Activated T-helper 2 cell treated with anti-CD3 and anti-CD28 coated beads, Interferon-gamma antibody, Interleukin-2, Interleukin-4, amounts not matched to agents 10 μg/mL and 5 μg/mL and 100 μg/mL, durations not matched to agents 14 hours and 24 hours and 36 hours (primary cell): ENCODE measurements around the gene SIDT2. TPM values are rescaled to one million over a fixed set of nuclear protein-coding genes. Genes with fewer than 3 reads are reported as not detected.

Experiments used
- DNase-seq: peaks from one replicate; pipeline ENCODE4 v3.0.0; 2021; ENCODE audit warnings: low spot score
- H3K27ac Mint-ChIP-seq: one replicate; pipeline ENCODE4 v1.8.0; 2021; ENCODE audit warnings: mixed read lengths
- H3K27me3 Mint-ChIP-seq: one replicate; pipeline ENCODE4 v1.8.0; 2021; ENCODE audit warnings: low read depth, mixed read lengths
- H3K36me3 Mint-ChIP-seq: one replicate; pipeline ENCODE4 v1.8.0; 2021; ENCODE audit warnings: low read depth, mixed read lengths
- H3K4me1 Mint-ChIP-seq: one replicate; pipeline ENCODE4 v1.8.0; 2021; ENCODE audit warnings: low read depth, mixed read lengths
- H3K4me3 Mint-ChIP-seq: one replicate; pipeline ENCODE4 v1.8.0; 2021; ENCODE audit warnings: low read depth, mild to moderate bottlenecking, moderate library complexity, mixed read lengths
- H3K9me3 Mint-ChIP-seq: one replicate; pipeline ENCODE4 v1.8.0; 2021; ENCODE audit warnings: mixed read lengths
- intact Hi-C: fragments of 100-400 bp; cut with micrococcal nuclease; formaldehyde crosslinking; loops from one replicate; pipeline ENCODE4 v1.15.1; 2023
- total RNA-seq: library from RNA; stranded (reverse); gene quantifications from 2 replicates; pipeline ENCODE4 v1.2.3, GENCODE V29; 2022

SIDT2 gene
- total RNA-seq, 1 donor from 2014 or later, result 26.1 TPM

- no peak overlapping the region for H3K27ac Mint-ChIP-seq
Observed at GRCh38 chr11:117219001-117219400, 40.5 kb downstream of the SIDT2 start.

GRCh38 chr11:117219455-117219854, 40.9 kb downstream of the SIDT2 start:
- H3K9me3 Mint-ChIP-seq, result no peaks in the 10 kb centered on the region
- no peak for DNase-seq

More at GRCh38 chr11:117219001-117219400, 40.5 kb downstream of the SIDT2 start:
- no peak for DNase-seq
- Mint-ChIP-seq H3K36me3 (peaks cover 80% of the 10 kb centered on the region), H3K4me1 (no peaks in the 10 kb centered on the region), H3K27me3 (no peaks in the 10 kb centered on the region), H3K4me3 (no peak overlapping the region), H3K9me3 (no peaks in the 10 kb centered on the region)
- intact Hi-C loops, result no loop called here

GRCh38 chr11:117219995-117220394, 41.5 kb downstream of the SIDT2 start:
- no peaks in the 10 kb centered on the region for H3K9me3 Mint-ChIP-seq
- no peak for DNase-seq
- no peaks in the 10 kb centered on the region for H3K4me1 Mint-ChIP-seq
- H3K4me3 Mint-ChIP-seq, result no peak overlapping the region
- intact Hi-C loops, result no loop called here
- no peak overlapping the region for H3K27ac Mint-ChIP-seq
- H3K27me3 Mint-ChIP-seq, result no peaks in the 10 kb centered on the region
- H3K36me3 Mint-ChIP-seq, result peaks cover 80% of the 10 kb centered on the region

More at GRCh38 chr11:117219455-117219854, 40.9 kb downstream of the SIDT2 start:
- peaks cover 80% of the 10 kb centered on the region for H3K36me3 Mint-ChIP-seq
- H3K27me3 Mint-ChIP-seq, result no peaks in the 10 kb centered on the region
- no peaks in the 10 kb centered on the region for H3K4me1 Mint-ChIP-seq
- no peak overlapping the region for H3K27ac Mint-ChIP-seq
- intact Hi-C loops, result no loop called here
- H3K4me3 Mint-ChIP-seq, result no peak overlapping the region

GRCh38 chr11:117220568-117220967, 42.0 kb downstream of the SIDT2 start:
- intact Hi-C loops, result no loop called here
- H3K4me1 Mint-ChIP-seq, result no peaks in the 10 kb centered on the region
- no peak for DNase-seq
- no peak overlapping the region for H3K27ac Mint-ChIP-seq
- no peaks in the 10 kb centered on the region for H3K9me3 Mint-ChIP-seq
- peaks cover 83% of the 10 kb centered on the region for H3K36me3 Mint-ChIP-seq
- no peaks in the 10 kb centered on the region for H3K27me3 Mint-ChIP-seq
- H3K4me3 Mint-ChIP-seq, result no peak overlapping the region

GRCh38 chr11:117220999-117221774, 42.6 kb downstream of the SIDT2 start:
- intact Hi-C loops, result no loop called here
- no peaks in the 10 kb centered on the region for H3K27me3 Mint-ChIP-seq
- H3K4me1 Mint-ChIP-seq, result no peaks in the 10 kb centered on the region
- no peaks in the 10 kb centered on the region for H3K9me3 Mint-ChIP-seq
- DNase-seq, result no peak
- no peak overlapping the region for H3K27ac Mint-ChIP-seq
- peaks cover 87% of the 10 kb centered on the region for H3K36me3 Mint-ChIP-seq
- no peak overlapping the region for H3K4me3 Mint-ChIP-seq

- DNase-seq, result no peak
- Mint-ChIP-seq H3K4me3 (no peak overlapping the region), H3K27ac (no peak overlapping the region), H3K27me3 (no peaks in the 10 kb centered on the region), H3K36me3 (peaks cover 89% of the 10 kb centered on the region), H3K4me1 (peaks cover 6% of the 10 kb centered on the region), H3K9me3 (no peaks in the 10 kb centered on the region)
- intact Hi-C loops, result no loop called here
Observed at GRCh38 chr11:117221775-117222517, 43.4 kb downstream of the SIDT2 start.

GRCh38 chr11:117222991-117223740, 44.6 kb downstream of the SIDT2 start:
- peaks cover 87% of the 10 kb centered on the region for H3K36me3 Mint-ChIP-seq
- no peak overlapping the region for H3K27ac Mint-ChIP-seq
- peaks cover 9% of the 10 kb centered on the region for H3K4me1 Mint-ChIP-seq
- no peak for DNase-seq
- H3K4me3 Mint-ChIP-seq, result no peak overlapping the region
- no peaks in the 10 kb centered on the region for H3K9me3 Mint-ChIP-seq
- H3K27me3 Mint-ChIP-seq, result no peaks in the 10 kb centered on the region
- intact Hi-C loops, result no loop called here

- no peaks in the 10 kb centered on the region for H3K27me3 Mint-ChIP-seq
- H3K9me3 Mint-ChIP-seq, result no peaks in the 10 kb centered on the region
- H3K36me3 Mint-ChIP-seq, result peaks cover 86% of the 10 kb centered on the region
- intact Hi-C loops, result no loop called here
- DNase-seq, result no peak
- H3K4me1 Mint-ChIP-seq, result peaks cover 11% of the 10 kb centered on the region
- H3K4me3 Mint-ChIP-seq, result no peak overlapping the region
- no peak overlapping the region for H3K27ac Mint-ChIP-seq
Observed at GRCh38 chr11:117223741-117224689, 45.5 kb downstream of the SIDT2 start.

- H3K9me3 Mint-ChIP-seq, result no peaks in the 10 kb centered on the region
- DNase-seq, result no peak
- no peak overlapping the region for H3K4me3 Mint-ChIP-seq
- no peak overlapping the region for H3K27ac Mint-ChIP-seq
- intact Hi-C loops, result no loop called here
- H3K4me1 Mint-ChIP-seq, result peaks cover 23% of the 10 kb centered on the region
- H3K27me3 Mint-ChIP-seq, result no peaks in the 10 kb centered on the region
- H3K36me3 Mint-ChIP-seq, result peaks cover 87% of the 10 kb centered on the region
Observed at GRCh38 chr11:117225553-117226170, 47.1 kb downstream of the SIDT2 start.

GRCh38 chr11:117226388-117227385, 48.1 kb downstream of the SIDT2 start:
- no peaks in the 10 kb centered on the region for H3K9me3 Mint-ChIP-seq
- H3K4me3 Mint-ChIP-seq, result no peak overlapping the region
- H3K4me1 Mint-ChIP-seq, result peaks cover 27% of the 10 kb centered on the region
- DNase-seq, result peak; percentile 21
- H3K27ac Mint-ChIP-seq, result no peak overlapping the region
- no peaks in the 10 kb centered on the region for H3K27me3 Mint-ChIP-seq
- intact Hi-C loops, result no loop called here
- H3K36me3 Mint-ChIP-seq, result peaks cover 81% of the 10 kb centered on the region

GRCh38 chr11:117228091-117228490, 49.5 kb downstream of the SIDT2 start:
- H3K4me3 Mint-ChIP-seq, result peak overlapping the region; percentile 14
- intact Hi-C loops, result no loop called here
- H3K4me1 Mint-ChIP-seq, result peaks cover 27% of the 10 kb centered on the region
- no peaks in the 10 kb centered on the region for H3K27me3 Mint-ChIP-seq
- H3K36me3 Mint-ChIP-seq, result peaks cover 69% of the 10 kb centered on the region
- no peak for DNase-seq
- H3K27ac Mint-ChIP-seq, result peak overlapping the region; percentile 36
- H3K9me3 Mint-ChIP-seq, result no peaks in the 10 kb centered on the region
